Ramos (cell line): ENCODE measurements around the gene OVCH2.

ENCODE experiments used
- in situ Hi-C: fragments of 300-500 bp; cut with MboI; formaldehyde crosslinking; loops from one replicate; pipeline ENCODE4 v1.14.3; 2022; ENCODE audit warnings: low sequenced_read_pairs; ENCODE audit not compliant: unreplicated experiment

OVCH2 gene

DNA sequence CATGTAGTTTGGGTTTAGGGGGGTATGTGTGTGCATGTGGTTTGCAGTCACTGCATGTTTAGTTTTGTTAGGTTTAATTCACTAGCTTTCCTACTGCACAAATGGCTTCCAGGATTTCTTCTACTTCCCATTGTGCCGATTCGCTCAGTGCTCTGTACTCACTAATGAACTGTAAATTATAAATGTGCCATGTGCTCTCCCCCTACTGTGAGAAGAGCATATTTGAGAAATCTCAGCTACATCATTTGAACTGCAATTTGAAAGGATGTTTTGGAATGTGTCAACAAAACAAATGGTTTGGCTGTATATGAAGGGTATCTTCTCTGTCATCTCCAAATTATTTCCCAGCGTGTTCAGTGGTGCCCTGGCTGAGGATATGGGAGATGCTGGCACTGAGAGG, 61.1 kb downstream of the OVCH2 start:
- in situ Hi-C loops, result no loop called here

DNA sequence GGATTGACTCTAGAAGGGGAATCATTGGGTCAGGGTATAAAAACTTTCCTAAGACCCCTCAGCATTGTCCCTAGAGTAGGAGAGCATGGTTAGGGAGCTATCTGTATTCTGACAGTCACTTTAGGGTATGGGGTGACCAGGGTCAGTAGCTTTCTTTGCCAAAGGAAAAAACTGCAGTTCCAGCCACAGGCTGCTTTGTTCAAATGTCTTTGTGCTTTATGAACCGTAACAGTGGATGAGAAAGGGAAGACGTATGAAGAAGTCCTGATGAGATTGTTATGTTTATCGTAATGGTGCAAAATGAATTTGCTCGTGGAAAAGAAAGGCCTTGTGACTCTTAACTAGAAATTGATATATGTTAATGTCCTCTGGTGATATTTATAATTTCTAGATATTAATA, 63.0 kb downstream of the OVCH2 start:
- in situ Hi-C loops, result no loop called here

DNA sequence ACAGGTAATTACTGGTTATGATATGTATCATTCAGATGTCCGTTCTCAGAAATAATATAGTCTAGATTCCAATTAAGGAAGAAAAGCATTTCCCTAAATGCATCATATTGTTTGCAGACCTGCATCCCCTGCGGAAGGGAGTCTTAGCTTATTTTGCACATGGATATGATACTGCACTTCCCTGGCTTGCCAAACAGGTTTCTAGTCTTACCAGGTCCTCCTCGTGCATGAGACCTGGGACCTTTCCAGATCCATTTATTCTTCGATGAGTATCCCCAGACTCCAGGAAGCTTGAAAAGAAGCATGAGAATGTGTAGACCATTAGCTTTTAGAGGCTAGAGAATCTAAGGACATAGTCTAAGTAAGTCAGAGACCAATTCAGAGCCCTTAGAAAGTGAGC, 63.5 kb downstream of the OVCH2 start:
- in situ Hi-C loops, result no loop called here

DNA sequence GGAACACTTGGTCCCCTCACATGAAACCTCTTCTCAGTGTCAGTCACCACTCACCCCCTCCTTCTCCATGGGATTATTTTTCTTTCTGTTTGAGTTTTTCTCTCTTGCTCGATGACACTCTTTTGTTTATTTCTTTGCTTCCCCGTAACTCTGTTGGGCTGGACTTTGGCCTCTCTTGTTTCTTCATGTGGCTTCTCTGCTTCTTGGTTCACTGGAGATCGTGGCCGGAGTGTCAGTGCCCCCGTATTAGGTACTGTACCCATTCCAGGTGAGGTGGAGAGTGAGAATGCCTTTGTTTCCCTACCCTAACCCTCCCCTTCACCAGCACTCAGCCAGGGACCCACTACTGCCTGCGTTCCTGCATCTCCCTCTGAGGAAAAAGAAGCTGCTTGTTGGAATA, 65.5 kb downstream of the OVCH2 start:
- in situ Hi-C loops, result no loop called here

DNA sequence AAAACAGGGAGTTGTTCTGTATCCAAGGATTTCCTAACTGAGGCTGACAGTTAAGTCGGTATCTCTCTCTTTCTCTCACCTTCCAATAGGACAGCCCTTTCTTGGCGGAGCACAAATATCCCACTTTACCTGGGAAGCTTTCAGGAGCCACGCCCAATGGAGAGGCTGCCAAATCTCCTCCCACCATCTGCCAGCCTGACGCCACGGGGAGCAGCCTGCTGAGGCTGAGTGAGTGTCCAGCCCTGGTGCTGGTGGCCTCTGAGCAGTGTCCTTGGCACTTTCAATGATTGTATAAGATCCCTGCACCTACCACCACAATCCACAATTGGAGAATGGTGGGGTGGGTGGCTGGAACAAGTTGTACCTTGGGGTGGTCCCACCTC, 66.6 kb downstream of the OVCH2 start:
- in situ Hi-C loops, result no loop called here
